HG03064 (cell line): Measurements from ENCODE around the gene KRTAP9-9.
"Not testable (repeated sequence)": the region's sequence is repeated elsewhere in the genome, so short reads cannot be mapped to it uniquely, and the experiment has no call there.

Experiments used
- ATAC-seq: cut with Tn5 transposase; IDR thresholded peaks from one replicate; pipeline ENCODE4 v1.9.1; 2021; ENCODE audit warnings: low read depth; ENCODE audit not compliant: unreplicated experiment

The KRTAP9-9 gene

GRCh38 chr17:41264599-41264998 is 9.4 kb downstream of the KRTAP9-9 start:
- ATAC-seq, result no peak

GRCh38 chr17:41265078-41265477 is 9.9 kb downstream of the KRTAP9-9 start, which contains the start of gene KRTAP9-6:
KRTAP9-6 (plus strand) TSS chr17:41265378; CDS start chr17:41265378, 0 bp downstream.
- ATAC-seq, result no peak

GRCh38 chr17:41267711-41268110 is 12.5 kb downstream of the KRTAP9-9 start:
- ATAC-seq, result no peak

GRCh38 chr17:41271323-41271722 is 16.1 kb downstream of the KRTAP9-9 start:
- not testable (repeated sequence) for ATAC-seq

GRCh38 chr17:41271858-41272257 is 16.7 kb downstream of the KRTAP9-9 start:
- no peak for ATAC-seq

- ATAC-seq, result not testable (repeated sequence)
Measured at GRCh38 chr17:41275648-41276190, 20.5 kb downstream of the KRTAP9-9 start, which contains the start of gene KRTAP9-7. KRTAP9-7 (plus strand) TSS chr17:41275698; CDS start chr17:41275698, 0 bp downstream.

- ATAC-seq, result no peak
Measured at GRCh38 chr17:41278176-41278955, 23.2 kb downstream of the KRTAP9-9 start.

- ATAC-seq, result no peak
Measured at GRCh38 chr17:41284043-41284442, 28.9 kb downstream of the KRTAP9-9 start.

GRCh38 chr17:41284546-41284945 is 29.4 kb downstream of the KRTAP9-9 start:
- ATAC-seq, result no peak

- ATAC-seq, result no peak
Measured at GRCh38 chr17:41287050-41287449, 31.9 kb downstream of the KRTAP9-9 start.

- ATAC-seq, result no peak
Measured at GRCh38 chr17:41294016-41294415, 38.8 kb downstream of the KRTAP9-9 start.

- ATAC-seq, result no peak
Measured at GRCh38 chr17:41296846-41297245, 41.7 kb downstream of the KRTAP9-9 start.

GRCh38 chr17:41298458-41299135 is 43.4 kb downstream of the KRTAP9-9 start:
- ATAC-seq, result no peak

- ATAC-seq, result no peak
Measured at GRCh38 chr17:41301204-41301790, 46.1 kb downstream of the KRTAP9-9 start.

- no peak for ATAC-seq
Measured at GRCh38 chr17:41301916-41302901, 47.0 kb downstream of the KRTAP9-9 start, which contains the start of gene KRTAP29-1. KRTAP29-1 (minus strand) TSS chr17:41302851; CDS start chr17:41302851, 0 bp downstream.

GRCh38 chr17:41302981-41303380 is 47.8 kb downstream of the KRTAP9-9 start:
- no peak for ATAC-seq

- no peak for ATAC-seq
Measured at GRCh38 chr17:41304091-41304490, 48.9 kb downstream of the KRTAP9-9 start.
